ENCODE measurements around the gene ARRDC5.
"Not testable (repeated sequence)": the region's sequence is repeated elsewhere in the genome, so short reads cannot be mapped to it uniquely, and the experiment has no call there.

ARRDC5 gene

DNA sequence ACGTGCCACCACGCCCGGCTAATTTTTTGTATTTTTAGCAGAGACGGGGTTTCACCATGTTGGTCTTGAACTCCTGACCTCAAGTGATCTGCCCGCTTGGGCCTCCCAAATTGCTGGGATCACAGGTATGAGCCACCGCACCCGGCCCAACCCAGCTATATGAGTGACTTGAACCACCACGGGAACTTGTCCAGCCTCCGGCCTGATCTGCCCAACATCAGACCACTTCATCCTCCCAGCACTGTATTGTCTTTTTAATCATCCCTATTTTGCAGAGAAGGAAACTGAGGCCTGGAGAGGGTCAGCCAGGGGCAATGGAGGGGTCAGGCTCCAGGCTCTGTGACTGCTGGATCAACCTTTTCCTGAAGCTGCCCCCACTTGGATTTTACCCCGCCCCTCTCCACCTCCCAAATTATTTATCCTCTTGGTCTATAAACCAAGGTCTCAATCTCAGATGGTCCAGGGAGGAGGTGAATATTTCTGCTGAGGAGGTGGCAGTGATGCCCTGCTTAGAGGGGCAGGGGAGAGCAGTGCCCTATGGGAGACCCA, 34.3 kb downstream of the ARRDC5 start:
- no peak for DNase-seq (ENCODE audit: low read depth in 2 of 2)

DNA sequence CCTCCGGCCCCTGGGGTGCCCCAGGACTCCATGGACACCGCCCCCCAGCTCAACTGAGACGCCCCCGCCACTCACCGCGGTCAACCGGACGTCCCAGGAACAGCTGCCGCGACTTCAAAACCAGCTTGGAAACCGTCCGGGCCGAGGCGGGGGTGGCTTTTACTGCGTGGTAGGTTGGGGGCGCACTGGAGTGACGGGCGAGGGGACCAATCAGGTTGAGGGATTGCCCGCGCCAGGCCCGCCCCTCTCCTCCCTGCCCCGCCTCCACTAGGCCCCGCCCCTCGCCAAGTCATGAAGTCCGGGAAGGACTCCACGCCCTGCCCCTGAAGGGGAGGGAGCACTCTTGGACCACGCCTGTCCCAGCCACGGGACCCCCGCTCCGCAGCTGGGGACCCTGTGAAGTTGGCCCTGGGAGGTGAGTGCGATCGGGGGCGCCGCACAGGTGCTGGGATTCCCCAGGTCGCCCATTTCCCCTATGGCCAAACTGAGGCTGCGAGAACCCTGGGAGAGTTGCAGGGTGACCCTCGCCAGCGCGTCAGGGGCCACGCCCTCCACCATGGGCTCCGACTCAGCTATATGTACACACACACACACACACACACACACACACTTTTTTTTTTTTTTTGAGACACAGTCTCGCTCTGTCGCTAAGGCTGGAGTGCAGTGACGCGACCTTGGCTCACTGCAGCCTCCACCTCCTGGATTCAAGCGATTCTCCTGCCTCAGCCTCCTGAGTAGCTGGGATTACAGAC, 35.0 kb downstream of the ARRDC5 start, which contains the start of gene PLIN3:
PLIN3 (minus strand) TSS at position 134 of the 752 bp plus-strand sequence. CDS start 6,273 bp downstream, outside the sequence.
- peak; percentile 81 to 82 for DNase-seq (ENCODE audit: low read depth in 2 of 2)

DNA sequence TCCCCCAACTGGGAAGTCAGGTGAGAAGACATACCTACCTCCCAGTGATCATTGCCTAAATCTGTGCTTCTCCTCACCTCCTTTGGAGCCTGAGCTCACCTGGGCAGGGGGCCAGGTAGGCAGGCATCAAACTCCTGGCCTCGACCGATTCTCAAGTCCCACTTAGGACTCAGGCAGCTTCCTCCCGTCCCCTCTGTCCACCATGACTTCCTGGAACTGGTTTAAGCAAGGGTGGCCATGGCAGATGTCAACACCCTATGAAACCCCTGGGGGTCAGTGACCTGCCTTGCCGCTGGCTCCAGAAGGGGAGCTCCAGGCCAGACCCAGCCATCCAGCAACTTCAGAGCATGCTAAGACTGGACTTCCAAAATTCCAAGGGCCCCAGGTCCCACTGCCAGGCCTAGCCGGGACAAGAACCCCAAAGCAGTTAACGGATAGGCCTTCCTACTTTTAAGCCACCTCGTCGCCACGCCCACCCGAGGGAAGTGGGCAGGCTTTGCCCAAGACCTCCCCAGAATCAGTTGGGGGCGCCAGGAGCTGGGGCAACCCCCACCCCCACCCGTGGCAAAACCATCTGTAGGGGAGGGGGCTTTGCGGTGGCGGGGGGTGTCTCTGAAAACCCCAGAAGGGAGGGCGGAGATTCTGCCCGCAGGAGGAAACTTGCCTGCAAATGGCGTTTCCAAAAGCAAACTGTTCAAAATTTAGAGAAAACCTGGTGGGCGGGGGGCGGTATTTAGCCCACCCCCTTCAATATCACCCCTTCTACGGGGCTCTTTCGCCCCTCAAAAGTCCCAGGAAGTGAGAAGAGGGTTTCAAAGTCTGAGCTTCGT, 35.9 kb downstream of the ARRDC5 start:
- peak; percentile 44 to 61 for DNase-seq (ENCODE audit: low read depth in 2 of 2)

DNA sequence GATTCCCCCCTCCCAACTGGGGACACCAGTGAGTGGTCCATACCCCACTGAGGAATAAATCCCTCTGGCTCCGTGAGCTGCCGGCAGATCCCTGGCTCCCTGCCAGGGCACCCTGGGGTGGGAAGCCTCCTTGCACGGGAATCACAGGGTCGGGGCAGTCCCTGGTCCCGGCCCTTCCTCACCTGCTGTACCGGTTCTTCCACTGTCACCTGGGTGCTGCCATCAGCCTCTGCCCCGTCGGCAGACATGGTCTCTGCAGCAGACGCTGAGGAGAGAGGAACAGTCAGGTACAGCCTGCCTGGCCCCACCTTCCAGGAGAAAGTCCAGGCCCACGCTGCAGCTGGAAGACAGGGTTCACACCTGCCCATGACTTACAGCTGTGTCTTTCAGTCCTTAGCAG, 41.5 kb downstream of the ARRDC5 start:
- DNase-seq (ENCODE audit: low read depth in 2 of 2), result no peak

DNA sequence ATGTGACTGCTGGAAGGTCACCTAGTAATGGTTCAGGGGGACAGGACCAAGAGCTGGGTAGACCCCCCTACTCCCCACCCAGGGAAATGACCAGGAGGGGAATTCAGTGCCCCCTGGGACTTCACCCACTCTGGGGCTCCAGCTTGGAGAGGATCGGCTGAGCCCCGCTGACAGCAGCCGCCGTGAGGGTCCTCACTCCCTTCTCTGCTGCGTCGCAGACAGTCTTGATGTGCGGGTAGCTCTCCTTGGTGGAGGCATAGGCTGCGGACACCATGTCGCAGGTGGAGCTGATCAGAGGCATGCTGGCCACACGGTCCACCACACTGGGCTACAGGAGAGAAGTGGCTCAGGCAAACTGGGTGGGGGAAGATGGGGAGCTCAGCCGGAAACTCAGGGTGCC, 43.0 kb downstream of the ARRDC5 start:
- DNase-seq (ENCODE audit: low read depth in 2 of 2), result no peak

DNA sequence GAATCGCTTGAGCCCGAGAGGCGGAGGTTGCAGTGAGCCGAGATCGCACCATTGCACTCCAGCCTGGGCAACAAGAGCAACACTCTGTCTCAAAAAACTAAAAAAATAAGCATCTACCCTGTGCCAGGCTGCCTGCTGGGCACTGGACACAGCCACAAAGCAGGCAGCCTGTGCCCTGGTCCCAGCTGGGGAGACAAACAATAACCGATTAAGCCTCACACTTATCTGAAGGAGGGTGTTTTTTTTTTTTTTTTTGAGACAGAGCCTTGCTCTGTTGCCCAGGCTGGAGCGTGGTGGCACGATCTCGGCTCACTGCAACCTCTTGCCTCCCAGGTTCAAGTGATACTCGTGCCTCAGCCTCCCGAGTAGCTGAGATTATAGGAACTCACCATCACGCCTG, 46.2 kb downstream of the ARRDC5 start:
- DNase-seq (ENCODE audit: low read depth in 2 of 2), result not testable (repeated sequence)

DNA sequence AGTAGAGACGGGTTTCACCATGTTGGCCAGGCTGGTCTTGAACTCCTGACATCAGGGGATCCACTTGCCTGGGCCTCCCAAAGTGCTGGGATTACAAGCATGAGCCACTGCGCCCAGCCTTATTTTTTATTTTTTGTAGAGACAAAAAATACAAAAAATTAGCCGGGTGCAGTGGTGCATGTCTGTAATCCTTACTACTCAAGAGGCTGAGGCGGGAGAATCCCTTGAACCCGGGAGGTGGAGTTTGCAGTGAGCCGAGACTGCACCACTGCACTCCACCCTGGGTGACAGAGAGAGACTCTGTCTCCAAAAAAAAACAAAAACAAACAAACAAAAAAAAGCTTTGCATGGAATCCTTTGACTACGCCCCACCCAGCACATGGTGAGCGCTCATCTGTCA, 49.2 kb downstream of the ARRDC5 start:
- DNase-seq (ENCODE audit: low read depth in 2 of 2), result not testable (repeated sequence)

DNA sequence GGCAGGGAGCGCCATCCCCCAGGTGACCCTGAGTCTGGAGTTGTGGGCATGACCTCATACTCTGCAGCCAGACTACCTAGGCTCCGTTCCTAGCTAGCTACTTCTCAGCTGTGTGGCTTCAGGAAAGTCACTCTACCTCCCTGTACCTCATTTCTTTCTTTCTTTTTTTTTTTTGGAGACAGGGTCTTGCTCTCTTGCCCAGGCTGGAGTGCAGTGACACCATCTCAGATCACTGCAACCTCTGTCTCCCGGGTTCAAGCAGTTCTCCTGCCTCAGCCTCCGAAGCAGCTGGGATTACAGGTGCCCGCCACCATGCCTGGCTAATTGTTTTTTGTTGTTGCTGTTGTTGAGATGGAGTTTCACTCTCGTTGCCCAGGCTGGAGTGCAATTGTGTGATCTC, 50.2 kb downstream of the ARRDC5 start:
- no peak for DNase-seq (ENCODE audit: low read depth in 2 of 2)

DNA sequence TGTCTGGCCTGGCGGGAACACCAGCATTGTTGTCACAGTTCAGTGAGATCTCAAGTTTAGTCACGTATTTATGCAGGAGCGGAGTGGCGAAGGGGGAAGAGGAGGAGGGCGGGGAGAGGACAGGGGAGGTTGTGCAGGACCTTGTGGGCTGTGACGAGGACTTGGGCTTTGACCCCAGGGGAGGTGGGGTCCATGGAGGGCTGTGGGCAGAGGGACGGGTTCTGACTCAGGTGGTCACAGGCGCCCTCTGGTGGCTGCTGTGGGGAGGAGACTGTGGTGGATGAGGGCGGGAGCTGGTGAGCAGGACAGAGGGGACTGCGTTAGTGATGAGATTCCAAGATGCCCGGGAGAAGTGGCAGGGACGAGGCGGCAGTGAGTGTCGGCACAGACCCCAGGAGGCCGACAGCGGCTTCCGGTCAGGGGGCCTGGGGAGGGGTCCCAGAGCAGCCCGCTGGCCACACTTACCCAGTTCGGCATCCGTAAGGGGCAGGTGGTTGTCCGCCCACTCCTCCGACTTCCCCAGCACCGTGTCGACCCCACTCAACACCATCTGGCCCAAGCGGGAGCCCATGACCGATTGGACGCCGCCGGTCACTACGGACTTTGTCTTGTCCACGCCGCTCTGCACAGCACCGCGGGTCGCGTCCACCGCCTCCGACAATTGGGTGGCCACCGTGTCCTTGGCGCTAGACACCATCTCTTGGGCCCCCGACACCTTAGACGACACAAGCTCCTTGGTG, 51.0 kb downstream of the ARRDC5 start:
- DNase-seq (ENCODE audit: low read depth in 2 of 2), result peak; percentile 52 to 58

DNA sequence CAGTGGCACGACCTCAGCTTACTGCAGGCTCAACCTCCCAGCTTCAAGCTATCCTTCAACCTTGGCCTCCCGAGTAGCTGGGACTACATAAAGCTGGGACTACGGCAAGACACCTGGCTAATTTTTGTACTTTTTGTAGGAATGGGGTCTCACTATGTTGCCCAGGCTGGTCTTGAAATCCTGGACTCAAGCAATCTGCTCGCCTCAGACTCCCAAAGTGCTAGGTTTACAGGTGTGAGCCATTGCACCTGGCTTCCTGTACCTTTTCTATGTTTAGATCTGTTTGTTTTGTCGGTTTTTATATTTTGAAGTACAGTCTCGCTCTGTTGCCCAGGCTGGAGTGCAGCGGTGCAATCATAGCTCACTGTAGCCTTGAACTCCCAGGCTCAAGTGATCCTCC, 53.7 kb downstream of the ARRDC5 start:
- DNase-seq (ENCODE audit: low read depth in 2 of 2), result no peak

DNA sequence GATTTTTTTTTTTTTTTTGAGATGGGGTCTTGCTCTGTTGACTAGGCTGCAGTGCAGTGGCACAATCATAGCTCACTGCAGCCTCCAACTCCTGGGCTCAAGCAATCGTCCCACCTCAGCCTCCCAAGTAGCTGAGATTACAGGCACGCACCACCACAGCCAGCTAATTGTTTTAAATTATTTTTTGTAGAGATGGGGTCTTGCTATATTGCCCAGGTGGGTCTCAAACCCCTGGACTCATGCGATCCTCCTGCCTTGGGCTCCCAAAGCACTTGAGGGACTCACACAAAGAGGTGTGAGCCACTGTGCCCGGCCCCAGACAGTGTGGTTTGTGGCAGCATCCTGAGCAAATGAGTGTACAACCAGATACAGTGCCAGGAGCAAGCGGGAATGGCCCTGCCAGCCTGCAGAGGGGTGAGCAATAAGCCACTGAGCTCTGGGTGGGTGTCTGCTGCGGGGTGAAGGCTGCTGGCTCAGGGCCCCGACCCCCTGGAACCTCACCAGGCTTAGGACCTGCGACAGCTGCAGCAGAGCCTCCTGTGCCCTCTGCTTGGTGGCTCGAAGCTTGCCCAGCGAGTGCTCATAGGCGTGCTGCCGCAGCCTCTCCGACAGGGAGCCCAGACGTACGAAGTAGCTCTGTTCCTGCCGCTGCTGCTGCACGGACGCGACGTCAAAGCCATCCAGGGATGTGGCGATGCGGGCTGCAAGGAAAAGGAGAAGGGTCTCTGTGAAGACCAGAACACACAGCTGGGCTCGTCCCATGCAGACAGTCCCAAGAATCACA, 55.3 kb downstream of the ARRDC5 start:
- no peak for DNase-seq (ENCODE audit: low read depth in 2 of 2)

DNA sequence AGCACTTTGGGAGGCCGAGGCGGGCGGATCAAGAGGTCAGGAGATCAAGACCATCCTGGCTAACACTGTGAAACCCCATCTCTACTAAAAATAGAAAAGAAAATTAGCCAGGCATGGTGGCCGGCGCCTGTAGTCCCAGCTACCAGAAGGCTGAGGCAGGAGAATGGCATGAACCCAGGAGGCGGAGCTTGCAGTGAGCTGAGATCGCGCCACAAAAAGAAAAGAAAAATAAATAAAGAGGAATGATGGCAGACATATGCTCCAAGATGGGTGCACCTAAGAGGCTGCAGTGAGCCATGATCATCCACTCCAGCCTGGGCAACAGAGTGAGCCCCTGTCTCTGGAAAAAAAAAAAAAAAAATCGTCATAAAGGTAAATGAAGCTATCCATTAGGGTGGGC, 56.7 kb downstream of the ARRDC5 start:
- not testable (repeated sequence) for DNase-seq (ENCODE audit: low read depth in 2 of 2)

DNA sequence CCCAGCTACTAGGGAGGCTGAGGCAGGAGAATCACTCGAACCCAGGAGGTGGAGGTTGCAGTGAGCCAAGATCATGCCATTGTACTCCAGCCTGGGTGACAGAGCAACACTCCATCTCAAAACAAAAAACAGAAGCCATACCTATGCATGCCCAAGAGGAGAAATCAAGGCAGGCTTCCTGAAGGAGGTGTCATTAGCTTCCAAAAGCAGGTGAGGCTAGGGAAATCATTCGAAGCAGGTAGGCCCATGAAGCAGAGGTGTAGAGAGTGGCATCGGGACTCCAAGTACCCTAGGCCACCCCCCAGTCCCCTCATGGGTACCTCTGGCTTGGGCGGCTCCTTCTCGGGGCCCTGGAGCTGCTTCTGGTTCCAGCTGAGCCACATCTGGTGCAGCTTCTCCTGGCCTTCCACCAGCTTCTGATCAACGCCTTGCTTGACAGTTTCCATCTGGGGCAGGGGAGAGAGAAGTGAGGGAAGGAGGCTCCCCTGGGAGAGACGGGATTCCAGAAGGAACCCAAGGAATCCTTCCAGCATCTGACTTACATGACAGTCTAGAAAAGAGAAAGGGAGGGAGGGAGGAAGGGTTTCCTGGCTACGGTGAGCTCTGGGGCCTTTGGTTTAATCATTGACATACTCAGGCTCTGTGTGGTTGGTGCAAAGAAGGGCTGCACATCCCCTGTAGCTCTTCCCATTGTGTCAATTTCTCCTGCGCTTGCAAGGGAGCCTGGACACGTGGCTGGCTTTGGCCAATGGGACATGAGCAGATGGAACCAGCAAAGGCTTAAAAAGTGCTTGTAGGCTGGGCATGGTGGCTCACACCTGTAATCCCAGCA, 58.1 kb downstream of the ARRDC5 start:
- DNase-seq (ENCODE audit: low read depth in 2 of 2), result no peak

DNA sequence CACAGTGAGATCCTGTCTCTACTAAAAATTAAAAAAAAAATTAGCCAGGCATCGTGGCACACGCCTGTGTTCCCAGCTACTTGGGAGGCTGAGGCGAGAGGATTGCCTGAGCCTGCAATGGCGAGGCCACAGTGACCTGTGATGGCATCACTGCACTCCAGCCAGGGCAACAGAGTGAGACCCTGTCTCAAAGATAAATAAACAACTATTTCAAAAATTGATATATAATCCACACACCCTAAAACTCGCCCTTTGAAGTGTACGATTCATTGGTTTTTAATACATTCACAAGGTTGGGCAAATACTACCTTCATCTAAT, 59.1 kb downstream of the ARRDC5 start:
- DNase-seq (ENCODE audit: low read depth in 2 of 2), result no peak
